ENCODE results near the gene STXBP2.

- TF ChIP-seq, protein P1, sequence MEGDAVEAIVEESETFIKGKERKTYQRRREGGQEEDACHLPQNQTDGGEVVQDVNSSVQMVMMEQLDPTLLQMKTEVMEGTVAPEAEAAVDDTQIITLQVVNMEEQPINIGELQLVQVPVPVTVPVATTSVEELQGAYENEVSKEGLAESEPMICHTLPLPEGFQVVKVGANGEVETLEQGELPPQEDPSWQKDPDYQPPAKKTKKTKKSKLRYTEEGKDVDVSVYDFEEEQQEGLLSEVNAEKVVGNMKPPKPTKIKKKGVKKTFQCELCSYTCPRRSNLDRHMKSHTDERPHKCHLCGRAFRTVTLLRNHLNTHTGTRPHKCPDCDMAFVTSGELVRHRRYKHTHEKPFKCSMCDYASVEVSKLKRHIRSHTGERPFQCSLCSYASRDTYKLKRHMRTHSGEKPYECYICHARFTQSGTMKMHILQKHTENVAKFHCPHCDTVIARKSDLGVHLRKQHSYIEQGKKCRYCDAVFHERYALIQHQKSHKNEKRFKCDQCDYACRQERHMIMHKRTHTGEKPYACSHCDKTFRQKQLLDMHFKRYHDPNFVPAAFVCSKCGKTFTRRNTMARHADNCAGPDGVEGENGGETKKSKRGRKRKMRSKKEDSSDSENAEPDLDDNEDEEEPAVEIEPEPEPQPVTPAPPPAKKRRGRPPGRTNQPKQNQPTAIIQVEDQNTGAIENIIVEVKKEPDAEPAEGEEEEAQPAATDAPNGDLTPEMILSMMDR (IDR thresholded peaks at IDR 0.05; ENCODE audit: low read depth, low read length) = no peak
- no peak for TF ChIP-seq EZH2phosphoT487 (IDR thresholded peaks at IDR 0.05; ENCODE audit: low read depth)
Measured at GRCh38 chr19:7645163-7645562, 8.3 kb downstream of the STXBP2 start.
